H1 (cell line): ENCODE data around the gene PTPA. TPM values are rescaled to one million over a fixed set of nuclear protein-coding genes. Genes with fewer than 3 reads are reported as not detected.
A peak's percentile ranks its signal among the peaks of the same experiment; 100 is the strongest.

Experiments
- CTCF ChIA-PET: fragments of 300-600 bp; sonication (Branson Sonifier 250); formaldehyde crosslinking; loops from one replicate; lab custom pipeline; 2021; ENCODE audit not compliant: partially characterized antibody; lab: Charles Lee
- POLR2A ChIA-PET: fragments of 300-600 bp; sonication (Branson Sonifier 250); formaldehyde crosslinking; loops from one replicate; lab custom pipeline; 2021; ENCODE audit warnings: inconsistent platforms; ENCODE audit not compliant: partially characterized antibody; lab: Charles Lee
- DNase-seq, 2 experiments: peaks; one replicate each; pipeline versions ENCODE4 v3.0.0 to v3.0.0-alpha.2; 2010 to 2022; ENCODE audit warnings: low spot score in 2 of 2, low read depth in 1 of 2, mixed read lengths in 1 of 2
- FAIRE-seq: peaks from 2 replicates; lab custom pipeline; 2011; peaks lifted over from hg19 to GRCh38; lab: Jason Lieb, UNC
- H2AFZ ChIP-seq: 2 replicates; pipeline ENCODE4 v1.8.1; 2012; ENCODE audit warnings: low read length, inconsistent platforms
- H2AK5ac ChIP-seq: 2 replicates; pipeline ENCODE4 v1.6.1; 2013; ENCODE audit warnings: low read depth, low read length
- H2BK120ac ChIP-seq: replicated peaks from 2 replicates; pipeline ENCODE3; 2013; ENCODE audit warnings: low read depth, low read length, inconsistent platforms
- H2BK12ac ChIP-seq: 2 replicates; pipeline ENCODE4 v1.6.1; 2013; ENCODE audit warnings: low read depth, low read length
- H2BK15ac ChIP-seq: 2 replicates; pipeline ENCODE4 v1.6.1; 2013; ENCODE audit warnings: low read length
- H2BK20ac ChIP-seq: 2 replicates; pipeline ENCODE4 v1.6.1; 2013; ENCODE audit warnings: low read length
- H2BK5ac ChIP-seq: 2 replicates; pipeline ENCODE4 v1.6.1; 2013; ENCODE audit warnings: low read depth, low read length
- H3K14ac ChIP-seq: 2 replicates; pipeline ENCODE4 v1.6.1; 2013; ENCODE audit warnings: inconsistent platforms; ENCODE audit not compliant: insufficient read length
- H3K18ac ChIP-seq: 2 replicates; pipeline ENCODE4 v1.6.1; 2013; ENCODE audit warnings: low read length; ENCODE audit errors: extremely low read depth
- H3K23ac ChIP-seq: 2 replicates; pipeline ENCODE4 v1.6.1; 2013; ENCODE audit warnings: inconsistent platforms; ENCODE audit not compliant: insufficient read length
- H3K23me2 ChIP-seq: 2 replicates; pipeline ENCODE4 v1.6.1; 2013; ENCODE audit warnings: low read depth, low read length
- H3K27ac ChIP-seq: 2 replicates; pipeline ENCODE4 v1.6.1; 2011; ENCODE audit warnings: low read depth, low read length, inconsistent platforms
- H3K27me3 ChIP-seq, 4 experiments: replicated peaks in 1 of 4; 1 replicate in 1 of 4; 2 replicates in 3 of 4; pipeline versions ENCODE4 v1.6.1 to v1.8.1; 2011 to 2013; ENCODE audit warnings: low read length in 3 of 4, mild to moderate bottlenecking in 3 of 4, inconsistent platforms in 2 of 4, mixed read lengths in 2 of 4, moderate library complexity in 1 of 4; ENCODE audit not compliant: control insufficient read depth in 3 of 4, insufficient read depth in 3 of 4; ENCODE audit errors: extremely low read depth in 1 of 4
- H3K36me3 ChIP-seq, 4 experiments: 2 replicates each; pipeline versions ENCODE4 v1.6.1 to v1.8.1; 2011 to 2013; ENCODE audit warnings: mild to moderate bottlenecking in 4 of 4, low read length in 3 of 4, moderate library complexity in 2 of 4, control low read depth in 1 of 4, inconsistent platforms in 1 of 4; ENCODE audit not compliant: insufficient read depth in 4 of 4, control insufficient read depth in 2 of 4
- H3K4ac ChIP-seq: replicated peaks from 2 replicates; pipeline ENCODE3; 2013; ENCODE audit warnings: low read length, low read depth, mixed read lengths, inconsistent platforms; ENCODE audit not compliant: insufficient read length
- H3K4me1 ChIP-seq, 4 experiments: replicated peaks in 1 of 4; 1 replicate in 1 of 4; 2 replicates in 3 of 4; pipeline versions ENCODE4 v1.6.1 to v1.8.1; 2011 to 2013; ENCODE audit warnings: low read length in 3 of 4, inconsistent platforms in 2 of 4, mixed read lengths in 1 of 4; ENCODE audit not compliant: insufficient read depth in 4 of 4, control insufficient read depth in 3 of 4
- H3K4me2 ChIP-seq, 2 experiments: 2 replicates each; pipeline versions ENCODE4 v1.6.1 to v1.8.1; 2011 to 2013; ENCODE audit warnings: low read depth in 2 of 2, low read length in 2 of 2, control low read depth in 1 of 2, inconsistent platforms in 1 of 2, mild to moderate bottlenecking in 1 of 2; ENCODE audit not compliant: insufficient read depth in 1 of 2
- H3K4me3 ChIP-seq, 4 experiments: fragments of 200-600, 300-600 bp in 1 of 4; sonication (generic), shearing (Covaris generic), sonication (Bioruptor Twin) in 1 of 4; 2 replicates each; pipeline versions ENCODE4 v1.5.1 to v1.8.1; 2011 to 2016; ENCODE audit warnings: low read length in 4 of 4, low read depth in 3 of 4, control low read depth in 2 of 4, inconsistent platforms in 2 of 4, mild to moderate bottlenecking in 2 of 4, mixed read lengths in 1 of 4, moderate library complexity in 1 of 4; ENCODE audit not compliant: insufficient read depth in 2 of 4; ENCODE audit errors: extremely low read depth in 1 of 4
- H3K56ac ChIP-seq: replicated peaks from 2 replicates; pipeline ENCODE3; 2013; ENCODE audit warnings: low read depth, mild to moderate bottlenecking, mixed read lengths, low read length, inconsistent platforms; ENCODE audit not compliant: insufficient read length
- H3K79me1 ChIP-seq: 2 replicates; pipeline ENCODE4 v1.6.1; 2013; ENCODE audit warnings: low read depth, low read length, control low read depth
- H3K79me2 ChIP-seq, 2 experiments: 2 replicates each; pipeline versions ENCODE4 v1.6.1 to v1.8.1; 2012 to 2013; ENCODE audit warnings: low read length in 2 of 2, mild to moderate bottlenecking in 2 of 2, inconsistent platforms in 1 of 2; ENCODE audit not compliant: insufficient read depth in 2 of 2, control insufficient read depth in 1 of 2
- H3K9ac ChIP-seq, 4 experiments: replicated peaks in 1 of 4; 1 replicate in 1 of 4; 2 replicates in 3 of 4; pipeline versions ENCODE4 v1.6.1 to v1.8.1; 2011 to 2013; ENCODE audit warnings: low read depth in 3 of 4, low read length in 3 of 4, control low read depth in 2 of 4, mild to moderate bottlenecking in 2 of 4, moderate library complexity in 2 of 4, inconsistent platforms in 1 of 4; ENCODE audit errors: extremely low read depth in 1 of 4
- H3K9me3 ChIP-seq, 2 experiments: 2 replicates each; pipeline versions ENCODE4 v1.6.1 to v1.8.1; 2012 to 2013; ENCODE audit warnings: mild to moderate bottlenecking in 2 of 2, moderate library complexity in 2 of 2, control low read depth in 1 of 2, inconsistent platforms in 1 of 2, low read depth in 1 of 2, low read length in 1 of 2, mixed read lengths in 1 of 2; ENCODE audit not compliant: insufficient read depth in 2 of 2
- H4K20me1 ChIP-seq, 2 experiments: replicated peaks in 1 of 2; 2 replicates each; pipeline versions ENCODE3 to v1.8.1; 2011 to 2013; ENCODE audit warnings: inconsistent platforms in 2 of 2, low read length in 2 of 2, mild to moderate bottlenecking in 1 of 2; ENCODE audit not compliant: insufficient read depth in 2 of 2, control insufficient read depth in 1 of 2
- H4K5ac ChIP-seq: 2 replicates; pipeline ENCODE4 v1.6.1; 2013; ENCODE audit warnings: low read length, low read depth, mixed read lengths, inconsistent platforms; ENCODE audit not compliant: insufficient read length
- H4K8ac ChIP-seq: 2 replicates; pipeline ENCODE4 v1.8.0; 2013; ENCODE audit warnings: mild to moderate bottlenecking, moderate library complexity, low read length, inconsistent platforms; ENCODE audit not compliant: insufficient read depth; ENCODE audit errors: extremely low read depth
- H4K91ac ChIP-seq: replicated peaks from 2 replicates; pipeline ENCODE3; 2013; ENCODE audit warnings: low read length, mixed read lengths, inconsistent platforms; ENCODE audit not compliant: insufficient read length
- BCL11A ChIP-seq, 2 experiments: IDR thresholded peaks; one replicate each; pipeline ENCODE4 v1.6.1; 2011; ENCODE audit warnings: low read depth in 2 of 2, low read length in 2 of 2, mild to moderate bottlenecking in 2 of 2
- KDM4A ChIP-seq: IDR thresholded peaks from one replicate; pipeline ENCODE4 v1.7.1; 2012; ENCODE audit warnings: low read depth, mild to moderate bottlenecking, moderate library complexity, low read length, inconsistent platforms; ENCODE audit not compliant: severe bottlenecking
- NRF1 ChIP-seq: IDR thresholded peaks from 2 replicates; pipeline ENCODE4 v1.6.1; 2011; ENCODE audit warnings: mild to moderate bottlenecking, low read depth, low read length, improper control_type of control experiment
- PHF8 ChIP-seq: fragments of 200-600 bp; sonication (generic); conservative IDR thresholded peaks from 2 replicates; pipeline ENCODE4 v1.7.1; 2012; ENCODE audit warnings: low read depth, mild to moderate bottlenecking, inconsistent platforms, low read length, moderate library complexity
- SRF ChIP-seq: IDR thresholded peaks from 2 replicates; pipeline ENCODE4 v1.6.1; 2011; ENCODE audit warnings: mild to moderate bottlenecking, low read depth, low read length, moderate library complexity
- ZNF274 ChIP-seq: IDR thresholded peaks from 2 replicates; pipeline ENCODE4 v1.7.0; 2012; ENCODE audit warnings: low read length, borderline replicate concordance; ENCODE audit errors: extremely low read depth
- WGBS, 2 experiments: shearing (Covaris generic) in 1 of 2; methylation state at CpG; one replicate each; pipeline versions ENCODE4 v1.1.6 to v1.1.7; 2013 to 2015; ENCODE audit warnings: low lambda C conversion rate in 2 of 2, mixed read lengths in 2 of 2, inconsistent platforms in 1 of 2, low coverage in 1 of 2, missing lambda C conversion rate in 1 of 2; ENCODE audit not compliant: insufficient replicate concordance in 2 of 2, insufficient coverage in 1 of 2, insufficient read length in 1 of 2; ENCODE audit errors: extremely low coverage in 1 of 2, missing lambda C conversion rate in 1 of 2; 5-methylcytosine and 5-hydroxymethylcytosine counted together
- polyA plus RNA-seq, 7 experiments: library from polyadenylated mRNA; depleted of rRNA in 3 of 7; stranded (reverse) in 5 of 7; unstranded in 2 of 7; fragments of >200 nt in 5 of 7; fragments of 200-250 nt in 2 of 7; gene quantifications; 1 replicate in 5 of 7; 2 replicates in 1 of 7; 4 replicates in 1 of 7; pipeline versions ENCODE4 v1.2.1 to v1.2.3, GENCODE V29; 2011 to 2013; ENCODE audit warnings: missing spikeins in 2 of 7, mixed read lengths in 2 of 7
- total RNA-seq: library from RNA; stranded (reverse); fragmentation: NEBNext Ultra II Directional; extraction: Animal tissue kit (Norgen Biotek cat#: 25700); gene quantifications from 2 replicates; pipeline ENCODE4 v1.2.1, GENCODE V29; 2021

The PTPA gene
- total and polyA plus RNA-seq, 2 of the 8 experiments (the other 6 are each of a cell fraction or from before 2014, with no cell fraction given): 114 to 145 TPM

- Histone ChIP-seq H2BK12ac (no peak overlapping the region), H2BK15ac (no peak overlapping the region), H4K20me1 (peaks cover 3 to 12% of the 10 kb centered on the region in 2 experiments), H2BK120ac (no peak overlapping the region), H2AFZ (no peak overlapping the region), H4K8ac (no peak overlapping the region; the same call in 1 of the 2 replicates), H3K27ac (no peak overlapping the region), H3K18ac (no peak overlapping the region), H3K4me2 (no peak overlapping the region), H2AK5ac (no peak overlapping the region), H4K91ac (no peak overlapping the region), H3K36me3 (no peaks in the 10 kb centered on the region), H3K23ac (no peak overlapping the region), H2BK20ac (no peak overlapping the region), H3K27me3 (peaks cover 30 to 56% (median 55%) of the 10 kb centered on the region in 4 experiments), H3K4ac (no peak overlapping the region), H3K9ac (no peak overlapping the region), H3K4me1 (peaks cover 0 to 8% (median 6%) of the 10 kb centered on the region in 4 experiments; a peak in 5 of 7 replicates), H3K79me1 (no peaks in the 10 kb centered on the region), H3K9me3 (peaks cover 0 to 5% of the 10 kb centered on the region in 2 experiments; a peak in 2 of 4 replicates), H3K4me3 (no peak overlapping the region), H4K5ac (no peak overlapping the region), H3K23me2 (peaks cover 8% of the 10 kb centered on the region), H2BK5ac (no peak overlapping the region), H3K79me2 (no peaks in the 10 kb centered on the region), H3K56ac (no peak overlapping the region), H3K14ac (no peak overlapping the region)
- DNase-seq (no peak), FAIRE-seq (no peak)
- CTCF ChIA-PET: interaction anchor here (0.7 to 27.8 kb wide), 34 partner anchors 8 to 449 kb away, joined by 3 to 831 read pairs (median 4); no protein-coding TSS in a partner anchor
- 88% methylated on average over 6 of the region's 6 CpGs; no CpG with 5 or more reads in 1 of the 2 experiments for WGBS, 2 experiments
- TF ChIP-seq ZNF274 (no peak), SRF (peak; percentile 66), NRF1 (no peak), PHF8 (no peak), BCL11A (IDR thresholded peaks at IDR 0.05; ENCODE audit: low read depth in 2 of 2, low read length in 2 of 2) (no peak), KDM4A (no peak)
- POLR2A ChIA-PET: interaction anchor here (0.6 to 1.5 kb wide), 9 partner anchors 9 to 413 kb away, joined by 3 to 7 read pairs (median 3); no protein-coding TSS in a partner anchor
These were observed 72.4 kb downstream of the PTPA start for GRCh38 chr9:129183495-129184218.
